Muscle of arm (tissue), 12 donors: ENCODE measurements around the gene POLR2F. TPM values are rescaled to one million over a fixed set of nuclear protein-coding genes. Genes with fewer than 3 reads are reported as not detected.
A peak's percentile ranks its signal among the peaks of the same experiment; 100 is the strongest.

Experiments
- DNase-seq: peaks from one replicate; pipeline ENCODE4 v3.0.0-alpha.2; 2013
- polyA plus RNA-seq, 12 donors: library from polyadenylated mRNA; unstranded; fragments of 120-200 nt; gene quantifications; one replicate each; pipeline ENCODE4 v1.2.1, GENCODE V29; 2013; ENCODE audit not compliant: insufficient read length in 12 of 12

POLR2F gene
- polyA plus RNA-seq, 12 donors = 29.5 to 53.0 (median 41.3) TPM; not detected in 1

DNA sequence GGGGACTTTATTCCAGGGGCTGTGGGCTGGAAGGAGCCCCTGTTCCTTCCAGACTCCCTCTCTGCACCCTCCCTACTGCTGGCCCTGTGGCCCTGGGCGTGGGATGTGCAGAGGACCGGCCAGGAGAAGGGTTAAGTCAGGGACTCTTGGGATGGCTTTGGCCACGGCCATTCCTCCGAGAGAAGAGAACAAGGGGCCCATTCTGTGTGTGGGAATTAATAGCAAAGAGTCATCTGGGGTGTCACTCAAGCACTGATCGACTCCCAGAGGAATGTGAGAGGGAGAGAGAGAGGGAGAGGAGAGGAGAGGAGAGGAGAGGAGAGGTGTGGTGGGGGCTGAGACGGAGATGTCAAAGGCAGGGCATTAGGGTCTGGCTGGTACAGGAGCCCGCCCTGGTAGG, 45.0 kb downstream of the POLR2F start:
- DNase-seq = no peak

DNA sequence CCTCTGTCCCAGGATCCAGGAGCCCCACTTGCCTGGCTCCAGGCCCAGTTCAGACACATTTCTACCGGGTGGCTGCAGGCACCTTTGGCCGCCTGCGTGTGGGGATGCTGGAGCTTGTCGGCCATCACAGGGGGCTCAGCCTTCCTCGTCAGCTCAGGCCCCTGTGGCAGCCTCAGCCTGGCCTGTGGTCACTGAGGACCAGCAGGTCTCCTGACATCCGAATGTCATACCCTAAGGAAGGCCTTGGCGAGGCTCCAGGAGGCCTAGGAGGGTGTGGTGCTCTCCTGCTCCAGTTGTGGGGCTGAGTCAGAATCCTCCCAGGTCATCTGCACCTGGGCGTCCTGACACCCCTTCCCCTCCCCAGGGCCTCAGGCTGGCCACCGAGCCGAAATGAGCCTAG, 45.7 kb downstream of the POLR2F start:
- no peak for DNase-seq

DNA sequence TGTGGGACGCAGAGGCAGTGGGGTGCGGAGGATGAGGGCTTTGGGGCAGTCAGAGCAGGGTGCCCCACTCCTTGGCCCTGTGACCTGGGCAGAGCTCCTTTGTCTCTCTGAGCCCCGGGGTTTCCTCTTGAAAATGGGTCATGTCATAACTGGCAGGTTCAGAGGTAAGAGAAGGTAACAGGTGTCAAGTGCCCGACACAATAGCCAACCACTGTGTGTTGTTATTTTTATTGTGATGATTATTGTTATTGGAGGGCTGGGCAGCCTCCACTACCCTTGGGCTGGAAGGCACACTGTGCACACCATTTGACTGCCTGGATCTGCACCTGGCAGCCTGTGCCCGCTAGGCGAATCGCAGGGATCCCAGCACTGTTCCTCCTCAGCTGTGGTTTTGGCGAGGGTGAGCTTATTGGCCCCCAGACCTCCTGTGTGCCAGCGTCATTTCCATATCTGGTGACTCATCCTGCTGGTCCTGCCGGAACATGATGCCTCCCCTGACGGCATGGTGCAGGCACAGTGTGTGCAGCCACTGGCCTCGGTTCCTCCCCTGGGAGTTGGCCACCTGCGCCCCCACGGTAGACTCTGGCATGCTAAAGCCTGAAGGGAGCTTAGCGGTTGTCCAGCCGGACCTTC, 46.3 kb downstream of the POLR2F start:
- no peak for DNase-seq

DNA sequence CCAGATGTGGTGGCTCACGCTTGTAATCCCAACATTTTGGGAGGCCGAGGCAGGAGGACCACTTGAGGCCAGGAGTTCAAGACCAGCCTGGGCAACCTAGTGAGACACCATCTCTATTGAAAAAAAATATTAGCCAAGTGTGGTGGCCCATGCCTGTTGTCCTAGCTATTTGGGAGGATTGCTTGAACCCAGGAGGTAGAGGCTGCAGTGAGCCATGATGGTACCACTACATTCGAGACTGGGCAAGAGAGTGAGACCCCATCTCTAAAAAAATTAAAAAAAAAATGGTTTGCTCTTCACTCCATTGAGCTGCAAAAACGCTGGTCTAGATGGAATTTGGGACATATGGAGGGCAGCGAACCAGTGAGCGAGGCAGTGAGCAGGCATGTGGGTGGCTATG, 52.4 kb downstream of the POLR2F start:
- no peak for DNase-seq

DNA sequence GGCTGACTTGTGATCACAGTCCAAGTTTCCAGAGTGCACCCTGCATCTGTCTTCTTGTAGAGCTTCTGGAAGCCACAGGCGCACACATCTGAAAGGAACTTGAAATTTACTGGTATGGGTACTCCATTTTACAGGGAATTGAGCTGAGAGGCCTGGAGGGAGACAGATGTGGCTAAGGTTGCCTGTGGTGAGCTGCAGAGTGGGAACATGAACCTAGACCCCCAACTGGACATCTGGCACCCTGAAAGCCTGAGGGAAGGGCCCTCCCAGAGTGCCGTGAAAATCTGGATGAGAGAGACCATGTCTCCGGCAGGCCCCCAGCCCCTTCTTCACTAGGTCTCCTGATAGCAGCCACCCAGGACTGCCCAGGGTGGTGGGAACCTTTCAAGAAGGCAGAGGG, 53.4 kb downstream of the POLR2F start:
- DNase-seq = no peak

DNA sequence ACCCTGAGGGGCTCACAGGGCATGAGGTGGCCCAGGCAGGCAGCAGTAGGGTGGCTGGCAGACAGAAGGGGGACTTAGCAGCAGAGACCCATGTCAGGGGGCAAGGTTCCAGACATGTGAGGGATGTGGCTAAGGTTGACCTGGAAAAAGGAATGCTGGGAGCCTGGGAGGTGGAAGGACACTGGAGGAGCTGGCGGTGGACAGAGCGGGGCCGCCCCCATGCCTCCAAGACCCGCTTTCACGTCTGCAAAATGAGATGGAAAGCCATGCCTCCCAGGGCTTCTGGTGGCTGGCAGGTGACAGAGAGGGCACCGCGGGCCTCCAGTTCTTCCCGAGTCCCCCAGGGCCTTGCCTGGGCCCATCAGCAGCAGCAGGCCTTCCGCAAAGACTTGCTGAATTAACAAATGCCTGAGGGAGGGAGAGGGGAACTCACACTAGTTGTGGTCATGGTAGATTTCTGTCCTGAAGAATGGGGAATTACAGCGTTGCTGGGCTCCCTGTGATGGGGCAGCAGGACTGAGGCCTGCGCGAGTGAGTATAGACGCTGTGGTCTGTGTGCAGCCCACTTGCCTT, 53.9 kb downstream of the POLR2F start:
- no peak for DNase-seq

DNA sequence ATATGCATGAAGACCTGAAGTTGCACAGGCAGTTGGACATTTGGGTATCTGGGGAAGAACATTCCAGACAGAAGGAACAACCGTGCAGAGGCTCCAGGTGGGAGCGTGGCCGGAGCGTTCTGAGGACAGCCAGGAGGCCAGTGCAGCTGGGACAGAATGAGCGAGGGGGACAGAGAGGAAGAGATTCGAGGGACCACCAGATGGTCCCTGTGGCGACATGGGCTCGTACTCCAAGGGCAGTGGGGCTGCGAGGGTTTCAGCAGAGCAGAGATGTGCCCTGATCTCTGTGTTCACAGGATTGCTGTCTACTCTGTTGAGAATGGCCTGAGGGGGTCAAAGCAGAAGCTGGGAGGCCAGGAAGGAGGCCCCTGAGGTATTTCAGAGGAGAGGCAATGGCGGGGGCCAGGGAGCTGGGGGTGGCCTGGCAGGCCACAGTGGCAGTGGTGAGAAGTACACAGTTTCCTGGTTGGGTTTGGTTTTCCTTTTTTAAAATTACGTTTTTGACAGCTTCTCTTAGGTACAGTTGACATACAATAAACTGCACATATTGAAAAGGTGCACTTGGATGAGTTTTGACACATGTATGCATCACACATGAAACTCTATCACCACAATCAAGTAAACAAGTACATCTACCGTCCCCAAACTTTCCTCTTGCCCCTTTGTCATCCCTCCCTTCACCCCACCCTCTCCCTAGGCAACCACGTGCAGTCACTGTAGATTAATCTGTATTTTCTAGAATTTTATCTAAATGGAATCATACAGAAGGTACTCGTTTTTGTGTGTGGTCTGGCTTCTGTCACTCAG, 55.7 kb downstream of the POLR2F start:
- DNase-seq = no peak

DNA sequence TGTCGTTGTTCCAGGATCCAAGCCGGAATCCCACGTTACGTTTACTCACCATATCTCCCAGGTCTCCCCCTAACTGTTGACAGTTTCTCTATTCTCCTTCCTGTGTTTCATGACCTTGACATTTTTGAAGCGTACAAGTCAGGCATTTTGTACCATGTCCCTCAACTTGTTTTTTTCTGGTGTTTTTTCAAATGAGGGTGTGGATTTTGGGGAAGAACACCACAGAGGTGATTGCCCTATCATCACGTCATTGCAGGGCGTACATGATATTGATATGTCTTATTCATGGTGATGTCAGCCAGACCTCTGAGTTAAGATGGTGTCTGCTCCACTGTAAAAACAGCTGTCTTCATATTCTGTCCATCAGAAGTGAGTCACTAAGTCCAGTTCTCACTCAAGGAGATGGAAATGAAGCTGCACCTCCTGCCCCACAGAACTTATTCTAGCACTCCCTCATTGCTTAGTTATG, 59.1 kb downstream of the POLR2F start:
- DNase-seq = no peak

DNA sequence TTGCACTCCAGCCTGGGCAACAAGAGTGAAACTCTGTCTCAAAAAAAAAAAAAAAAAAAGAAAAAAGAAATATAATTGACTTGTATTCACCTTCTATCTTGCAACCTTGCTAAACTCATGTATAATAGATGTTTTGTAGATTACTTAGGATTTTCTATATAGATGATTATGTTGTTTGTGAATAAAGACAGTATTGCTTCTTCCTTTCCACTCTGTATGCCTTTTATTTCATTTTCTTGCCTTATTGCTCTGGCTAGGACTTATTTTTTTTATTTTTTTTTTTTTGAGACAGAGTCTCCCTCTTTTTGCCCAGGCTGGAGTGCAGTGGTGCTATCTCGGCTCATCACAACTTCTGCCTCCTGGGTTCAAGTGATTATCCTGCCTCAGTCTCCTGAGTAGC, 60.6 kb downstream of the POLR2F start:
- no peak for DNase-seq

DNA sequence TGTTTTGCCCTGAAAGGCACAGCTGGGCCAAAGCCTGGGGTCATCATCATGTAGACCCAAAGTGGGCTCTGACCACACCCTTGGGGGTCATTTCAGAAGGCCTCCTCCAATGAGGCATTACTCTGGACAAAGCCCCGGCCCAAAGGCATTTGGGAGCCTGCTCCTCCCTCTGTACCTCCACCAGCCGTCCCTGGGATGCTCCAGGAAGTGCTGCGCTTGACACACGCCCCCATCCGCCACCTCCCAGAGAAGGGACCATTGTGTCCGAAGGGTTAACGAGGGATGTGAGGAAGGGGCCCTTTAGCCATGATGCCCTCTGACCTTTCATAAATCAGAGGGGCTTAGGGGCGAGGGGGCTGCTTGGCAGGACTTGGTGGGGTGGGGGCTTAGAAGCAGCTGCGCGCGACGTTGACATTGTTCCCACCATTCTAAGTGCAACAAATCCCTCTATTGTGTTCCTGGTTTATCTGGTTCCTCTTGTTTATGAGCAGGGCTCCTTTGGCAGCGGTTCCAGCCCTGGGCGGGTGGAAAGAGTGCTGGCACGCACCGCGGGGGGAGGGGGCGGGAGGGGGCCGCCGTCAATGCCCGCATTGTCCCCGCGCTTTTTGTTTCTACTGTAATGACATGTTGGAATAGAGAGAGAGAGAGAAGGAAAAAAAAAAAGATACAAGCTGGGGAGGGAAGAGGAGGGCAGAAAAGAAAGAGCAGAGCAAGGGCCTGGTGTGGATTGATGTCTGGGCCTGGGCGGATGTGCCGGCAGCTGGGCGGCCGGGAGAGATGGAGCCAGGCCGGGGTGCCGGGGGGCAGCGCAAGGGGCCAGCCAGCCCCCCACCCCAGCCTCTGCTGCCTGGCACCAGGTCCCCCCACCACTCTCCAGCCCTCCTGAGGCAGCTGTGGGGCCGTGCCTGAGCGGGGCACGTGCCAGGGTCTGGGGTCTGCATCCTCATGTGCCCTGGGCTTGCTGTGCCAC, 63.0 kb downstream of the POLR2F start:
- DNase-seq = no peak

DNA sequence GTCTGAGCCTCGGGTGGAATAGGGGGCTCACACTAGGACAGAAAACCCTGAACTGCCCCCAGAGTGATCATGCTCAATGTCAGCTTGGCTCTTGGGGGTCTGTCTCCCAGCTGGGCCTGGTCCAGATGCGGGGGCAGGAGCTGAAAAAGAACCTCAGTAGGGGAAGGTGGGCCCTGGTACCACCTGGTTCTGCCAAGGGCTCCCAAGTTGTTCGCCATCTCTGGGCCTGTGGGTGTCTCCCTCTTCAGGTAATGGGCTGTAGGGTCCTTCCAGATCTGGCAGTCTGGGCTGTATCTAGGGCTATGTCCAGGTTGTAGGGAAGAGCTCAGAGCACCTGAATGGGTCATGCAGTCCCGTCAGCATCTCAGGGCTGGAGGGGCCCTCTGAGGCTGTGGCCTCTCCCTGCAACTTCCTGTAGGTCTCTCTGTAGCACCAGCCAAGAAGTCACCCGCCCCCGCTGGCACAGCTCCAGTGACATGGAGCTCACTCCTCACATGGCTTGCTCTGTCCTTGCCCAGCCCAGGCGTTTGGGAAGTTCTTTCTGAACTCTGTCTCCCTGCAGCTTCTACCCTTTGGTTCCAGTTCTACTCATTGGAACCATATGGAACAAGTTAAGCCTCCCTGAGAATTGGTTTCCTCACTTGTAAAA, 63.9 kb downstream of the POLR2F start:
- peak; percentile 62 for DNase-seq

DNA sequence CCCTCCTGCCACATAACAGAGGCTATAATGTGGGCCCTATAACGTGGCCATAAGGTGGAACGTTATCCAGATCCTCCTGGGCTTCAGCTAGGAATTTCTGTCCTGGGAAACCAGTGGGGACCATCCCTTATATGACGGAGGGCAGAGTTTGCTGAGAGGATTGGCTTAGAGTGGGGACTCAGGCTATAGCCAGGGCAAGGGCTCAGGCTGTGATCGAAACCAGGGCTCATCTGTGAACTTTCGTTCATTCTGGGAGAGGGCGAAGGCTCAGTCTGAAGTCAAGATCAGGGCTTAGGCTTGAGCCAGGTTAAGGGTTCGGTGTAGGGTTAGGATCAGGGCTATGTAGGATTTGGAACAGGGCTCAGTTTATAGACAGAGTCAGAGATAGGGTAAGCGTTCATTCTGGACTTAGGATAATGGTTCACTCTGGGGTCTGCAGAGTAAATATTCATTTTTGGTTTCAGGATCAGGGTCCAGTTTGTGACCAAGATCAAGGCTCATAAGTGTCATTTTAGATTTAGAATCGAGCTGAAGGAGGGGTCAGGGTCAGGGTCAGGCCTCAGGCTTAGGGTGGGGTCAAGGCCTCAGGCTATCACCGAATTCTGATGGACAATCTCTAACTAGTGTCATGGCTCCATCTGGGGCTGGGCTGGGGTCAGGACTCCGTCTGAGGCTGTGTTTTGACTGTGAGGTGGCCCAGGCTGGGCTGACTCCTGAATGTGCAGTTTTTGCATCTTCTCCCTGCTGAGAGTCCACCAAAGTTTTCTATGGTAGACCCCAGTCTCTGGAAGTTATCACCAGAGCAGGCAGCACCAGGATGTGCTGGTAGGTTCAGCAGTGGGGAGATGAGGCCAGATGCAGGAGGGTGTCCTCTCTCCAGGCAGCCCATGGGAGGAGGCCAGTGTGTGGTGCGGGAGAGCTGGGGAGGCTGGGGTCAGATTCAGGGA, 64.7 kb downstream of the POLR2F start:
- no peak for DNase-seq

Other genes with a start within 250 kb of the POLR2F start
- 1 to 10 TPM in 10 of 12 donors, not detected in 2; 3.6 to 6.3 (median 5.2) TPM for gene GCAT, start 145.8 kb upstream of the POLR2F start, polyA plus RNA-seq
- not detected for gene GALR3, start 130.3 kb upstream of the POLR2F start, polyA plus RNA-seq
- 10 to 100 TPM in 7 of 12 donors, 1 to 10 TPM in 4, not detected in 1; 7.7 to 16.4 (median 10.7) TPM for gene ANKRD54, start 109.4 kb upstream of the POLR2F start, polyA plus RNA-seq
- gene EIF3L, start 104.3 kb upstream of the POLR2F start, polyA plus RNA-seq = 1,000 to 10,000 TPM in 9 of 12 donors, 100 to 1,000 TPM in 2, not detected in 1; 578 to 1,449 (median 1,314) TPM
- gene MICALL1, start 47.4 kb upstream of the POLR2F start, polyA plus RNA-seq = 10 to 100 TPM in 11 of 12 donors, not detected in 1; 39.0 to 60.7 (median 43.8) TPM
- gene C22orf23, start 98 bp upstream of the POLR2F start, polyA plus RNA-seq = 10 to 100 TPM in 1 of 12 donors, 1 to 10 TPM in 9, not detected in 2; 6.0 to 10.7 (median 9.1) TPM
- gene SOX10, start 30.9 kb downstream of the POLR2F start, polyA plus RNA-seq = 10 to 100 TPM in 2 of 12 donors, 1 to 10 TPM in 9, not detected in 1; 3.4 to 24.9 (median 6.7) TPM
- gene PICK1, start 103.7 kb downstream of the POLR2F start, polyA plus RNA-seq = 10 to 100 TPM in 3 of 12 donors, 1 to 10 TPM in 8, not detected in 1; 6.1 to 21.5 (median 9.2) TPM
- gene SLC16A8, start 130.5 kb downstream of the POLR2F start, polyA plus RNA-seq = 1 to 10 TPM in 10 of 12 donors, not detected in 2; 1.0 to 2.6 (median 1.8) TPM
- 10 to 100 TPM in 1 of 12 donors, 1 to 10 TPM in 5, under 1 TPM in 5, not detected in 1; 0.52 to 17.0 (median 1.1) TPM for gene BAIAP2L2, start 157.0 kb downstream of the POLR2F start, polyA plus RNA-seq
- gene PLA2G6, start 228.1 kb downstream of the POLR2F start, polyA plus RNA-seq = 10 to 100 TPM in 7 of 12 donors, 1 to 10 TPM in 4, not detected in 1; 7.1 to 33.6 (median 10.6) TPM
- 1 to 10 TPM in 10 of 12 donors, not detected in 2; 2.2 to 9.0 (median 3.2) TPM for gene MAFF, start 248.3 kb downstream of the POLR2F start, polyA plus RNA-seq